HEK293T (cell line): ENCODE results near the gene SLAMF7.

Experiments used
- CTCF ChIA-PET: fragments of 350-600 bp; formaldehyde crosslinking; extraction: SDS; loops from one replicate; lab custom pipeline; 2021; ENCODE audit warnings: antibody characterized with exemption, inconsistent platforms; lab: Yijun Ruan, JAX
- POLR2A ChIA-PET: fragments of 350-600 bp; formaldehyde crosslinking; extraction: SDS; loops from one replicate; lab custom pipeline; 2020; ENCODE audit warnings: antibody characterized with exemption, inconsistent platforms; lab: Yijun Ruan, JAX
- DNase-seq: peaks from one replicate; pipeline ENCODE4 v3.0.0; 2012; ENCODE audit warnings: mixed read lengths; ENCODE audit errors: extremely low spot score
- ARNT ChIP-seq: fragments of 450-650 bp; IDR thresholded peaks from 2 replicates; pipeline ENCODE4 v1.6.1; 2017; ENCODE audit warnings: mild to moderate bottlenecking
- BHLHE40 ChIP-seq: fragments of 450-650 bp; IDR thresholded peaks from 2 replicates; pipeline ENCODE4 v1.6.1; 2016; ENCODE audit warnings: mild to moderate bottlenecking, moderate library complexity, borderline replicate concordance
- CTBP1 ChIP-seq: fragments of 450-650 bp; IDR thresholded peaks from 2 replicates; pipeline ENCODE4 v1.6.1; 2016; ENCODE audit warnings: borderline replicate concordance
- ELF4 ChIP-seq: fragments of 450-650 bp; IDR thresholded peaks from 2 replicates; pipeline ENCODE4 v1.6.1; 2017; ENCODE audit warnings: antibody characterized with exemption
- FOXA1 ChIP-seq: fragments of 450-650 bp; IDR thresholded peaks from 2 replicates; pipeline ENCODE4 v1.6.1; 2016; ENCODE audit warnings: mild to moderate bottlenecking
- FOXK2 ChIP-seq: fragments of 450-650 bp; IDR thresholded peaks from 2 replicates; pipeline ENCODE4 v1.6.1; 2016; ENCODE audit warnings: mild to moderate bottlenecking
- FOXM1 ChIP-seq: fragments of 450-650 bp; IDR thresholded peaks from 2 replicates; pipeline ENCODE4 v1.6.1; 2017; ENCODE audit warnings: mild to moderate bottlenecking, borderline replicate concordance
- HDGF ChIP-seq: fragments of 450-650 bp; IDR thresholded peaks from 2 replicates; pipeline ENCODE4 v1.6.1; 2017; ENCODE audit warnings: antibody characterized with exemption, borderline replicate concordance
- L3MBTL2 ChIP-seq: fragments of 450-650 bp; conservative IDR thresholded peaks from 2 replicates; pipeline ENCODE4 v1.6.1; 2016; ENCODE audit warnings: mild to moderate bottlenecking
- LEF1 ChIP-seq: fragments of 450-650 bp; IDR thresholded peaks from 2 replicates; pipeline ENCODE4 v1.6.1; 2017; ENCODE audit warnings: mild to moderate bottlenecking, borderline replicate concordance
- NFRKB ChIP-seq: fragments of 450-650 bp; IDR thresholded peaks from 2 replicates; pipeline ENCODE4 v1.6.1; 2016; ENCODE audit warnings: mild to moderate bottlenecking, moderate library complexity
- SP1 ChIP-seq: fragments of 450-650 bp; IDR thresholded peaks from 2 replicates; pipeline ENCODE4 v1.6.1; 2017
- SUZ12 ChIP-seq: fragments of 450-650 bp; IDR thresholded peaks from 2 replicates; pipeline ENCODE4 v1.6.1; 2016; ENCODE audit warnings: mild to moderate bottlenecking
- TARDBP ChIP-seq: fragments of 450-650 bp; IDR thresholded peaks from 2 replicates; pipeline ENCODE4 v1.6.1; 2016
- ZNF384 ChIP-seq: fragments of 450-650 bp; IDR thresholded peaks from 2 replicates; pipeline ENCODE4 v1.6.1; 2016
- TF ChIP-seq, protein P1 (sequence below): fragments of 450-650 bp; IDR thresholded peaks from 2 replicates; pipeline ENCODE4 v1.6.1; 2016

SLAMF7 gene

DNA sequence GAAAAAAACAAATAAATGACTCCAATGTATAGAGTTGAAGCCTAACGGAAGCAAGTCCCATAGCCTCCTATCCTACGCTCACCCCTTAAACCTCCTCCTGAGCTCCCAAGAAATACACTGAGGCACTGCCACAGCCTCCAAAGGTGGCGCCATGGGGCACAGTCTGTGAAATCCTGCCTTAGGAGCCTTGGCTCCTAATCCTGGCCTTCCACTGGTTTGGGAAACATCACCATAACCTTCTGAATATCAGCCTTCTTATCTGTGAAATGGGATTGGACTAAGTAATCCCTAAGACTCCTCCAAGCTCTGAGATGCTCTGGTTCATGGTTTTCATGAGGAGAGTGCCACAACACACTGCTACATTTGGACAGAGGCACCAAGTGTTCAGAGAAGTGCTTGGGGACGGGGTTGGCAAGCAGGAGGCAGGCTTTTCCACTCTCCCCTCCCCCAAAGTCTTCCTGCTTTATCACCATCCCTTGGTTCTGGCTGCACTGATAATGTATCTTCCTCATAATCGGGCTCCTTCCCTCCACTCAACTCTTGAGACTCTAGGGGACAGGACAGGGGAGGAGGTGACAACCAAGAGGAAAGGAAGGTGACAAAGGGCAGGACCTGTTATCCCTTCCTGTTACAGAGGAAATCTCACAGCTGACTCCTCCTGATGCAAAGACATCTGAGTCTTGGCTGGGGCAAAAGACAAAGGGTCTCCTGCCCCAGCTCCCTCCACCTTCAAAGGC, 2.7 kb downstream of the SLAMF7 start:
- TF ChIP-seq SUZ12 (no peak), LEF1 (no peak), FOXA1 (no peak), HDGF (no peak)
- POLR2A ChIA-PET: no interaction called here
- DNase-seq: no peak
- CTCF ChIA-PET: interaction anchor here (1.3 kb wide), 1 partner anchor 35 kb away, joined by 3 read pairs; no protein-coding TSS in a partner anchor

- POLR2A ChIA-PET: no interaction called here
- CTCF ChIA-PET: interaction anchor here (1.3 kb wide), 1 partner anchor 34 kb away, joined by 3 read pairs; no protein-coding TSS in a partner anchor
- no peak for TF ChIP-seq ARNT
- TF ChIP-seq SP1: no peak
- no peak for TF ChIP-seq HDGF
- no peak for TF ChIP-seq ELF4
- TF ChIP-seq FOXK2: no peak
- no peak for TF ChIP-seq FOXA1
- no peak for TF ChIP-seq NFRKB
- no peak for TF ChIP-seq ZNF384
- TF ChIP-seq L3MBTL2: no peak
- no peak for DNase-seq
Measured at GRCh38 chr1:160742428-160743127, 3.5 kb downstream of the SLAMF7 start.

DNA sequence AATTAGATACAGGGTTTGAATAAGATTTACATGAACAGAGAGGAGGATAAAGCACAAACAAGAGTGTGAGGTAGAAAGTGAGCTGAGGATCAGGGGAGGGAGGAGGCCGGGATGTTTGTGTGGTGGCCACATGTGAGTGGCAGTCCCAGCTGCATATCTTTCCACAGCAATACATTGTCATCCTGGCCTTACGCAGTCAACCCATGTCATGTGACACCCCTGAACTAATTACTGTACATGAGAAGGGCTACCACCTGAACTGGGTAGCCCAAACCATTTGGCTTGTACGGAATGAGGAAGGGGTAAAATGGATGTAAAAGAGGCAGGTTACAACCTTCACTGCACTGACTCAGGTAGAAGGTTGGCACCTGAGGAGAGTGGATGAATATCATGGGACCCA, 4.2 kb downstream of the SLAMF7 start:
- DNase-seq: no peak
- CTCF ChIA-PET: no interaction called here
- POLR2A ChIA-PET: no interaction called here
- no peak for TF ChIP-seq LEF1
- no peak for TF ChIP-seq FOXM1
- no peak for TF ChIP-seq BHLHE40
- no peak for TF ChIP-seq HDGF
- no peak for TF ChIP-seq SUZ12

DNA sequence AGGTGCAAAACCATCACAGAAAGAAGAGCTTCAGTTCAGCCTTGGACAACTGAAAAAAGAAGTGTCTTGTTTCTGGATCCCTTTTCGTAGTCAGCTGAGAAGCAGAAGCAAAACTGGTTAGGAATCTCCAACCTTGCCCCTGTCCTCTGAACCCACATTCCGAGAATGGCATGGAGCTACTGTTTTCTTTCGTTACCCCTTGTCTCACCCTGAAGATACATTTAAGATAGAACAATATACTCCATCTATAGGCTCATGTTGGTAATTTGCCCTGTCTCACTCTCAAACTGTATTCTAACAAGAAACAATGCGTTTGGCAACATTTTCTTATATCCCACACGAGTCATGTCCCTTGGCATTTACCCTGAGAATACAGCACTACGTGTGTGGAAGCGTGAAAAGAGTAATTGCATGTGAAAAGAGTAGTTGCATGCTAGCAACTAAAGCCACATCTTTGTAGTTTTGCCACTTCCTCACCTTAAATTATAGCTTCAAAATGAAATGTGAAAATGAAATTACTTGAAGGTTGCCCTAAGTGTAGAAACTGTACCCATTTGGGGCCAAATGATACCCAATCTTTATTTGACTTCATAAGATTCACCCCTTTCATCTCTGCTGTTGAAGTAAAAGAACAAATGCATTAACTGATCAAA, 5.3 kb downstream of the SLAMF7 start:
- TF ChIP-seq SUZ12 (no peak), TARDBP (no peak), CTBP1 (no peak)
- TF ChIP-seq, protein P1, sequence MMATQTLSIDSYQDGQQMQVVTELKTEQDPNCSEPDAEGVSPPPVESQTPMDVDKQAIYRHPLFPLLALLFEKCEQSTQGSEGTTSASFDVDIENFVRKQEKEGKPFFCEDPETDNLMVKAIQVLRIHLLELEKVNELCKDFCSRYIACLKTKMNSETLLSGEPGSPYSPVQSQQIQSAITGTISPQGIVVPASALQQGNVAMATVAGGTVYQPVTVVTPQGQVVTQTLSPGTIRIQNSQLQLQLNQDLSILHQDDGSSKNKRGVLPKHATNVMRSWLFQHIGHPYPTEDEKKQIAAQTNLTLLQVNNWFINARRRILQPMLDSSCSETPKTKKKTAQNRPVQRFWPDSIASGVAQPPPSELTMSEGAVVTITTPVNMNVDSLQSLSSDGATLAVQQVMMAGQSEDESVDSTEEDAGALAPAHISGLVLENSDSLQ: no peak
- CTCF ChIA-PET: interaction anchor here (0.6 kb wide), 1 partner anchor 35 kb away, joined by 3 read pairs; no protein-coding TSS in a partner anchor
- POLR2A ChIA-PET: no interaction called here
- DNase-seq: no peak

GRCh38 chr1:160744852-160745520, 5.9 kb downstream of the SLAMF7 start:
- no peak for DNase-seq
- ChIA-PET POLR2A (interaction anchor here (0.5 kb wide), 1 partner anchor 14 kb away, joined by 3 read pairs; no protein-coding TSS in a partner anchor), CTCF (no interaction called here)

DNA sequence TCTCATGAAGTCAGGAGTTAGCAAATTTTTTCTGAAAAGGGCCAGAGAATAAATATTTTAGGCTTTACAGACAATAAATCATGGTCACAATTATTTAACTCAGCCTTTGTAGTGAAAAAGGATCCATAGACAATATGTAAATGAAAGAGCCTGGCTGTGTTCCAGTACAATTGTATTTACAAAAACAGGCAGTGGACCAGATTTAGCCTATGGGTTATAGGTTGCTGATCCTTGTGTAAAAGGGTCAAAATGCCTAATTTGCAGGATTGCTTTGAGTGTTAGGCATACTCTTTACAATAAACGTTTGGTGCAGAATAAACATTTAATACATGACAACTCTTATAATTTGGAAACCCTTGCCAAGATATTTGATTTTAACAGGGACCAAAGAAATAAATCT, 6.5 kb downstream of the SLAMF7 start:
- ChIA-PET POLR2A (no interaction called here), CTCF (no interaction called here)
- TF ChIP-seq, protein P1: no peak
- TF ChIP-seq NFRKB (no peak), FOXM1 (no peak), SUZ12 (no peak), ZNF384 (no peak)
- no peak for DNase-seq

More at GRCh38 chr1:160744852-160745520, 5.9 kb downstream of the SLAMF7 start:
- no peak for TF ChIP-seq LEF1
- TF ChIP-seq, protein P1: no peak
- no peak for TF ChIP-seq FOXA1
- no peak for TF ChIP-seq CTBP1
- no peak for TF ChIP-seq TARDBP
- TF ChIP-seq ELF4: no peak
- no peak for TF ChIP-seq L3MBTL2
- no peak for TF ChIP-seq HDGF
- TF ChIP-seq FOXK2: no peak
- no peak for TF ChIP-seq ZNF384
- no peak for TF ChIP-seq ARNT
- no peak for TF ChIP-seq SP1
- no peak for TF ChIP-seq BHLHE40
- no peak for TF ChIP-seq FOXM1
- TF ChIP-seq NFRKB: no peak
- no peak for TF ChIP-seq SUZ12
